Measurements from ENCODE around the gene KSR2. TPM values are rescaled to one million over a fixed set of nuclear protein-coding genes. Genes with fewer than 3 reads are reported as not detected.

The KSR2 gene
- total and polyA plus RNA-seq, 2 of the 13 experiments (the other 11 are each of a cell fraction or from before 2014, with no cell fraction given) = 0.02 TPM; not detected in 1

DNA sequence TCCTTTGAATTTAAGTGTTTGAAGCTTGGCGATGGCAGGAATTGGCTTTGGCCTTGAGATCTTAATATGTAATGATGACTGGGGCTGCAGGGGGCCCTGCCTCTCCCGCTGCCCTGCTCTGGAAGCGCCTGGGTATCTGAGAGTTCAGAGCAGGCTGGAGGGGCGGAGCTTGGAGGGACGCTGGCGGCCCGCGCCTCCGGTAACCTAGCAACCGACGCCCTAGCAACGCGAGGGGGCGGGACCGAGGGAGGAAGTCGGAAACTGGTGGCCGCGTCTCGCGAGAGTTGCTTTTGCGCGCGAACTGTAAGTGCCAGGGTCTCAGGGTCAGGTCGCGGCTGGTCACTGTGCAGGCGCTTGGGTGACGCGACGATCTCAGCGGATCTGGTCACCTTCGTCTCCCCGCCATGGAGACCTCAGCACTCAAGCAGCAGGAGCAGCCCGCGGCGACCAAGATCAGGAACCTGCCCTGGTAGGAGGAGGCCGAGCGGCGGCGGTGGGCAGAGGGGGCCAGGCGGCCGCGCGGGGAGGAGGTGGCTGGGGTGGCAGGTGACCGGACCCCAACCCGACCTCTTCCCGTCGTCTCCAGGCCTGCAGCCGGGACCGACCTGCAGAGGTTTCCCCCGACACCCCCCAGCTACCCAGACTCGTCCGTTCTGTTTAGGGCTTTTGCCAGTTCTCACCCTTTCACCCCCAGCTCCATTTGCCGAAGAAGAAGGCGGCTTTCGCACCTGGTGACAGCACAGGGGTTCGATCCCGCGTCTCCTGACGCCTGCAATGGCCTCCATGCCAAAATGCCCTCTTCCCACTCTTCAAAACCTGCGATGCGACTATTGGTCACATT is 47.9 kb upstream of the KSR2 start, which contains the start of gene RFC5 (continued):
- peak; percentile 61; the same call in 1 of the 2 replicates for TF ChIP-seq TSC22D2 (CRISPR knock-in tag; IDR thresholded peaks at IDR 0.05; ENCODE audit: borderline replicate concordance)
- peak; percentile 97 for TF ChIP-seq HDAC1 (CRISPR knock-in tag; IDR thresholded peaks at IDR 0.05)
- no peak; the same call in 1 of the 2 replicates for TF ChIP-seq GZF1 (CRISPR knock-in tag; IDR thresholded peaks at IDR 0.05)
- TF ChIP-seq ATF7 (IDR thresholded peaks at IDR 0.05) = no peak
- no peak for TF ChIP-seq ATF7 (CRISPR knock-in tag; IDR thresholded peaks at IDR 0.05)
- TF ChIP-seq NFKBIZ (CRISPR knock-in tag; IDR thresholded peaks at IDR 0.05) = no peak
- peak; percentile 79; the same call in 1 of the 2 replicates for TF ChIP-seq ZNF614 (CRISPR knock-in tag; IDR thresholded peaks at IDR 0.05; ENCODE audit: borderline replicate concordance)
- peak; percentile 32 for TF ChIP-seq ESRRA (CRISPR knock-in tag; IDR thresholded peaks at IDR 0.05; ENCODE audit: low read depth)
- 0 out of 2 replicates have a peak, but pooled peaks have one; percentile 11 for TF ChIP-seq ISL2 (CRISPR knock-in tag; IDR thresholded peaks at IDR 0.05)
- TF ChIP-seq, protein P1, sequence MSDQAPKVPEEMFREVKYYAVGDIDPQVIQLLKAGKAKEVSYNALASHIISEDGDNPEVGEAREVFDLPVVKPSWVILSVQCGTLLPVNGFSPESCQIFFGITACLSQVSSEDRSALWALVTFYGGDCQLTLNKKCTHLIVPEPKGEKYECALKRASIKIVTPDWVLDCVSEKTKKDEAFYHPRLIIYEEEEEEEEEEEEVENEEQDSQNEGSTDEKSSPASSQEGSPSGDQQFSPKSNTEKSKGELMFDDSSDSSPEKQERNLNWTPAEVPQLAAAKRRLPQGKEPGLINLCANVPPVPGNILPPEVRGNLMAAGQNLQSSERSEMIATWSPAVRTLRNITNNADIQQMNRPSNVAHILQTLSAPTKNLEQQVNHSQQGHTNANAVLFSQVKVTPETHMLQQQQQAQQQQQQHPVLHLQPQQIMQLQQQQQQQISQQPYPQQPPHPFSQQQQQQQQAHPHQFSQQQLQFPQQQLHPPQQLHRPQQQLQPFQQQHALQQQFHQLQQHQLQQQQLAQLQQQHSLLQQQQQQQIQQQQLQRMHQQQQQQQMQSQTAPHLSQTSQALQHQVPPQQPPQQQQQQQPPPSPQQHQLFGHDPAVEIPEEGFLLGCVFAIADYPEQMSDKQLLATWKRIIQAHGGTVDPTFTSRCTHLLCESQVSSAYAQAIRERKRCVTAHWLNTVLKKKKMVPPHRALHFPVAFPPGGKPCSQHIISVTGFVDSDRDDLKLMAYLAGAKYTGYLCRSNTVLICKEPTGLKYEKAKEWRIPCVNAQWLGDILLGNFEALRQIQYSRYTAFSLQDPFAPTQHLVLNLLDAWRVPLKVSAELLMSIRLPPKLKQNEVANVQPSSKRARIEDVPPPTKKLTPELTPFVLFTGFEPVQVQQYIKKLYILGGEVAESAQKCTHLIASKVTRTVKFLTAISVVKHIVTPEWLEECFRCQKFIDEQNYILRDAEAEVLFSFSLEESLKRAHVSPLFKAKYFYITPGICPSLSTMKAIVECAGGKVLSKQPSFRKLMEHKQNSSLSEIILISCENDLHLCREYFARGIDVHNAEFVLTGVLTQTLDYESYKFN (CRISPR knock-in tag; conservative IDR thresholded peaks at IDR 0.05) = no peak; the same call in 1 of the 2 replicates
- TF ChIP-seq ZNF235 (CRISPR knock-in tag; IDR thresholded peaks at IDR 0.05; ENCODE audit: borderline replicate concordance) = no peak
- peak; percentile 46 for TF ChIP-seq HNF4A (CRISPR knock-in tag; IDR thresholded peaks at IDR 0.05)
- no peak for TF ChIP-seq ZNF33A (CRISPR knock-in tag; IDR thresholded peaks at IDR 0.05; ENCODE audit: borderline replicate concordance)

All from HepG2 (cell line).